ENCODE measurements around the gene MBOAT1.
A peak's percentile ranks its signal among the peaks of the same experiment; 100 is the strongest.
"Not testable (repeated sequence)": the region's sequence is repeated elsewhere in the genome, so short reads cannot be mapped to it uniquely, and the experiment has no call there.

MBOAT1 gene

GRCh38 chr6:20202699-20203302 is 9.5 kb downstream of the MBOAT1 start:
- DNase-seq (no peak), ATAC-seq (no peak)

- DNase-seq (no peak), ATAC-seq (no peak)
Observed at GRCh38 chr6:20202324-20202658, 10.0 kb downstream of the MBOAT1 start.

GRCh38 chr6:20200761-20201630 is 11.3 kb downstream of the MBOAT1 start:
- DNase-seq, result no peak

GRCh38 chr6:20198775-20199174 is 13.5 kb downstream of the MBOAT1 start:
- DNase-seq (no peak), ATAC-seq (no peak)

More at GRCh38 chr6:20200761-20201630, 11.3 kb downstream of the MBOAT1 start:
- ATAC-seq, result no peak

GRCh38 chr6:20198156-20198774 is 14.0 kb downstream of the MBOAT1 start:
- ATAC-seq, result no peak
- DNase-seq, result no peak

GRCh38 chr6:20197251-20197650 is 15.0 kb downstream of the MBOAT1 start:
- ATAC-seq (no peak), DNase-seq (no peak)

- no peak for DNase-seq
Observed at GRCh38 chr6:20192625-20193024, 19.6 kb downstream of the MBOAT1 start.

GRCh38 chr6:20191992-20192391 is 20.3 kb downstream of the MBOAT1 start:
- no peak for ATAC-seq

More at GRCh38 chr6:20192625-20193024, 19.6 kb downstream of the MBOAT1 start:
- no peak for ATAC-seq

GRCh38 chr6:20188630-20189075 is 23.6 kb downstream of the MBOAT1 start:
- DNase-seq (no peak), ATAC-seq (no peak)

More at GRCh38 chr6:20191992-20192391, 20.3 kb downstream of the MBOAT1 start:
- no peak for DNase-seq

GRCh38 chr6:20186981-20187380 is 25.3 kb downstream of the MBOAT1 start:
- no peak for ATAC-seq
- DNase-seq, result no peak

GRCh38 chr6:20183706-20184105 is 28.6 kb downstream of the MBOAT1 start:
- no peak for DNase-seq

GRCh38 chr6:20182926-20183521 is 29.2 kb downstream of the MBOAT1 start:
- ATAC-seq (no peak), DNase-seq (no peak)

More at GRCh38 chr6:20183706-20184105, 28.6 kb downstream of the MBOAT1 start:
- ATAC-seq, result no peak

- ATAC-seq (no peak), DNase-seq (no peak)
Observed at GRCh38 chr6:20182069-20182468, 30.2 kb downstream of the MBOAT1 start.

GRCh38 chr6:20180935-20181334 is 31.3 kb downstream of the MBOAT1 start:
- ATAC-seq (peak; percentile 40), DNase-seq (no peak)

- not testable (repeated sequence) for DNase-seq, ATAC-seq
Observed at GRCh38 chr6:20179287-20180045, 32.8 kb downstream of the MBOAT1 start.

- ATAC-seq (no peak), DNase-seq (no peak)
Observed at GRCh38 chr6:20178327-20178726, 33.9 kb downstream of the MBOAT1 start.

GRCh38 chr6:20175810-20176410 is 36.4 kb downstream of the MBOAT1 start:
- no peak for DNase-seq
- ATAC-seq, result no peak

- DNase-seq (no peak), ATAC-seq (no peak)
Observed at GRCh38 chr6:20173833-20174792, 38.2 kb downstream of the MBOAT1 start.

- DNase-seq (no peak), ATAC-seq (peak; percentile 52)
Observed at GRCh38 chr6:20172842-20173456, 39.3 kb downstream of the MBOAT1 start.

Data from stimulated activated naive CD8-positive, alpha-beta T cell treated with anti-CD3 and anti-CD28 coated beads, Interleukin-15, Interleukin-2, amounts not matched to agents 100 U/mL and 50 U/mL, for 24 hours (primary cell).